Suprapubic skin (tissue), 4 donors: ENCODE results near the gene ERGIC1. TPM values are rescaled to one million over a fixed set of nuclear protein-coding genes. Genes with fewer than 3 reads are reported as not detected.
A peak's percentile ranks its signal among the peaks of the same experiment; 100 is the strongest.

ENCODE experiments used
- DNase-seq, 2 donors: peaks; one replicate each; pipeline ENCODE4 v3.0.0-alpha.2; 2019; ENCODE audit warnings: low spot score in 2 of 2
- H3K27ac ChIP-seq: fragments of 200-600 bp; sonication (generic); one replicate; pipeline ENCODE4 v1.5.1; 2019
- H3K27me3 ChIP-seq: fragments of 200-600 bp; sonication (generic); one replicate; pipeline ENCODE4 v1.5.1; 2019
- H3K36me3 ChIP-seq: fragments of 200-600 bp; sonication (generic); one replicate; pipeline ENCODE4 v1.5.1; 2019
- H3K4me1 ChIP-seq: fragments of 200-600 bp; sonication (generic); one replicate; pipeline ENCODE4 v1.5.1; 2019
- H3K4me3 ChIP-seq: fragments of 200-600 bp; sonication (generic); one replicate; pipeline ENCODE4 v1.5.1; 2019; ENCODE audit warnings: mild to moderate bottlenecking
- H3K9me3 ChIP-seq: fragments of 200-600 bp; sonication (generic); one replicate; pipeline ENCODE4 v1.5.1; 2019
- EP300 ChIP-seq: sonication (generic); formaldehyde crosslinking; IDR thresholded peaks from one replicate; pipeline ENCODE4 v1.6.1; 2017; ENCODE audit warnings: antibody characterized with exemption
- POLR2A ChIP-seq, 2 donors: fragments of 450-650 bp; IDR thresholded peaks; one replicate each; pipeline ENCODE4 v1.6.1; 2017; ENCODE audit warnings: antibody characterized with exemption in 2 of 2, mild to moderate bottlenecking in 2 of 2, moderate library complexity in 2 of 2
- POLR2AphosphoS5 ChIP-seq, 3 donors: sonication (generic); formaldehyde crosslinking; IDR thresholded peaks; one replicate each; pipeline ENCODE4 v1.6.1; 2017; ENCODE audit warnings: antibody characterized with exemption in 3 of 3
- WGBS: methylation state at CpG from one replicate; pipeline ENCODE4 v1.1.5; 2018; 5-methylcytosine and 5-hydroxymethylcytosine counted together
- total RNA-seq, 4 donors: library from RNA; depleted of rRNA; stranded (reverse); fragments of >200 nt; gene quantifications; one replicate each; pipeline ENCODE4 v1.1.0, GENCODE V29; 2016
- TF ChIP-seq, protein P1 (sequence below), 2 donors: fragments of 200-600 bp in 1 of 2; fragments of 450-650 bp in 1 of 2; sonication (generic) in 1 of 2; IDR thresholded peaks; one replicate each; pipeline ENCODE4 v1.5.1; 2016 to 2019; ENCODE audit warnings: antibody characterized with exemption in 2 of 2, mild to moderate bottlenecking in 1 of 2, moderate library complexity in 1 of 2

The ERGIC1 gene
- total RNA-seq, 4 donors from 2014 or later = 81.2 to 106 (median 91.8) TPM

DNA sequence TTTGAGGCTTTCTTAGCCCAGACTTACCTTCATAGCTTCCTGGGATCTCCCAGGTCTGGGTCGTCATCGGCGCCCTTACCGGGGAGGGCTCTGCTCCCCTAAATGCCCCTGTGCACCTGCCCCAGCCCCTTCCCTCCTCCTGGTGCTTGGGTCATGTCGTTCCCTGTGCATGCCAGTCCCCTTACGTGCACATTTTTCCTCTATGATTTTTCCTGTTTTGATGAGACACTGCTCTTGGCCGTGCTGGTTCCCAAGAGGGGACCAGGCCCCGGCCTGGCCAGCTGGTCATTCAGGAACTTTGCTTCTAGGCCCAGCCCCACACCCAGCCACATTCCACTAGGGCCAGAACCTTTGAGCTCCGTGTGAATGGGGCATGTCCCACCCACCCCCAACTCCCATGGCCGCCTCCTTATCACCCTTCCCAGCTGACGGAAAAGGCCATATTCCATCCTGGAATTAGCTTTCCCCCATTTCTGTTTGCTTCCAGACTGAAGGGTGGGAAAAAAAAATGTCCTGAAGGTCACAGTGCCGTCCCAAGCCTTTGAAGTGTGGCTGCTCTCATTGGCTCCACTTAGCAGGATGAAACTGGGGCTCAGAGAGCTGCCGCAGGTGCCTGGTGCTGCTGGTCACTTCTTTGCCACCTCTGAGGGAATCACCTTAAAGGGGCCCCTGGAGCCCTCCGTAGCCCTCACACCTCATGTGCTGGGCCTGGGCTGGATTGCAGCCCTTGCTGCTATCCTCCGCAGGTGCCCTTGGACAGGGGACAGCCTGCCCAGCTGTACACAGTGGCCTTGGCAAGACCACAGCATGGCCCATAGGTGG, 25.1 kb downstream of the ERGIC1 start:
- no peaks in the 10 kb centered on the region for H3K27me3 ChIP-seq
- DNase-seq = peak; percentile 87 to 88
- no peaks in the 10 kb centered on the region for H3K36me3 ChIP-seq
- WGBS = 66% methylated on average over 12 of the region's 15 CpGs
- peaks cover 82% of the 10 kb centered on the region for H3K4me1 ChIP-seq
- no peaks in the 10 kb centered on the region for H3K9me3 ChIP-seq
- H3K27ac ChIP-seq = peak overlapping the region; percentile 91
- H3K4me3 ChIP-seq = no peak overlapping the region
- TF ChIP-seq, protein P1, sequence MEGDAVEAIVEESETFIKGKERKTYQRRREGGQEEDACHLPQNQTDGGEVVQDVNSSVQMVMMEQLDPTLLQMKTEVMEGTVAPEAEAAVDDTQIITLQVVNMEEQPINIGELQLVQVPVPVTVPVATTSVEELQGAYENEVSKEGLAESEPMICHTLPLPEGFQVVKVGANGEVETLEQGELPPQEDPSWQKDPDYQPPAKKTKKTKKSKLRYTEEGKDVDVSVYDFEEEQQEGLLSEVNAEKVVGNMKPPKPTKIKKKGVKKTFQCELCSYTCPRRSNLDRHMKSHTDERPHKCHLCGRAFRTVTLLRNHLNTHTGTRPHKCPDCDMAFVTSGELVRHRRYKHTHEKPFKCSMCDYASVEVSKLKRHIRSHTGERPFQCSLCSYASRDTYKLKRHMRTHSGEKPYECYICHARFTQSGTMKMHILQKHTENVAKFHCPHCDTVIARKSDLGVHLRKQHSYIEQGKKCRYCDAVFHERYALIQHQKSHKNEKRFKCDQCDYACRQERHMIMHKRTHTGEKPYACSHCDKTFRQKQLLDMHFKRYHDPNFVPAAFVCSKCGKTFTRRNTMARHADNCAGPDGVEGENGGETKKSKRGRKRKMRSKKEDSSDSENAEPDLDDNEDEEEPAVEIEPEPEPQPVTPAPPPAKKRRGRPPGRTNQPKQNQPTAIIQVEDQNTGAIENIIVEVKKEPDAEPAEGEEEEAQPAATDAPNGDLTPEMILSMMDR (IDR thresholded peaks at IDR 0.05) = no peak
- peak in 2 of 3 donors; percentile 41 to 67 for TF ChIP-seq POLR2AphosphoS5 (IDR thresholded peaks at IDR 0.05)

DNA sequence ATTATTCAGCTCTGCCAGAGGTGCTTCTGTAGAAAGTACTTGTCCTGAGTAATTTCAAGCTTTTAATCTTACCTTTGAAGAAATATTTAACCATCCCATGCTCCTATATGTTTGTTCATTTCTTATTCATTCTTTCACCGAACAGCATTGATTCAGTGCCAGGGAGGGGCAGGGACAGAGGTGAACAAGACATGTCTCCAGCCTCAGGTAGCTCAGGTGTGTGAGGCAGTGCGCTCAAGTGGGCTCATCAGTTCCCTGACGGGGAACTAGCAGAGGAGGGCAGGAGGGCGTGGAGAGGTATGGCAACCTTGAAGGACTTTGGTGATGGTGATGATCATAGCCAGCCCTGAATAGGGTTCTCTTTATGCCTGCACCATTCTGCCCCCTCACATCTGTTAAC, 25.9 kb downstream of the ERGIC1 start:
- WGBS = 76% methylated on average over 4 of the region's 4 CpGs
- H3K4me1 ChIP-seq = peaks cover 75% of the 10 kb centered on the region
- peak overlapping the region; percentile 6 for H3K4me3 ChIP-seq
- no peak for TF ChIP-seq POLR2AphosphoS5 (IDR thresholded peaks at IDR 0.05)
- TF ChIP-seq, protein P1 (IDR thresholded peaks at IDR 0.05) = no peak
- no peak for TF ChIP-seq EP300
- TF ChIP-seq POLR2A (IDR thresholded peaks at IDR 0.05) = no peak
- no peak for DNase-seq
- H3K27me3 ChIP-seq = no peaks in the 10 kb centered on the region
- H3K36me3 ChIP-seq = no peaks in the 10 kb centered on the region
- H3K27ac ChIP-seq = peak overlapping the region; percentile 91
- H3K9me3 ChIP-seq = no peaks in the 10 kb centered on the region

DNA sequence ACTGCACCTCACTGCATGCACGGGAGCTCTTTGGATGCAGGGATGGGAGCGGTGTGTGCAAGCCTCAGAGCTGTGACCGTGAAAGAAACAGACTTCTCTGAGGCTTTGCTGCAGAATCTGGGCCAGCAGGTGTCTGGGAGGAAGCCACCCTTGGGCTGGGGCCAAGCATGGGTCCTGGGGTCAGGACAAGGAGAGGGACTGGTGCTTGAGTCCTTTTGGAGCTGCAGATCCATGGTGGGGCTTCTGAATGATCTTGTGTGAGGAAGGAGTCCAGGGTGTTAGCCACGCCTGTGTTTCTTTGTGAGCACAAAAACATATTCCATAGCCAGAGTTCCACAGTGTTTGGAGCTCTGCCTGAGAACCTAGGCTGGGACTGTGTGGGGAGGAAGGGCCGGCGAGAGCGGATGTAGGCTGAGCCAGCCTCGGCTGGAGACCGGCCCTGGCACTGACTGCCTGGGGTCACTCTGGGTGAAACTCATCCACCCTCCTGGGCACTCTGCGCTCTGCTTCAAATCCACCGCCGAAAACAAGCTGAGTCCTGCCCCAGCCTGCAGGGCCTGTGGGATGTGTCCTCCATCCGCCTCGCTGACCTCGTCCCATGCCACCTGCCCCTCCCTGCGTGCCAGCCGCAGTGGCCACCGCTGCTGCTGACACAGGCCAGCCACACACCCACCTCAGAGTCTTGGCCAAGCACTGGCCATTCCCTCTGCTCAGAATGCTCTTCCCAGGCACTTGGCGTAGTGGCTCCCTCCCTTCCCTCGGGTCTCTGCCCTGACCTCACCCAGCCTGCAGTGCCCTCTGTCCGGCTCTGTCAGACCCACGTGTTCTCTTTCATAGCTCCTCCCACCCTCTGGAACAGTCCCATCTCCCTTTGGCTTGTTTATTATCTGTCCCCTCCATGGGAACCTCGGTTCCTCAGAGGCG, 26.7 kb downstream of the ERGIC1 start:
- peak; percentile 90 to 93 for DNase-seq
- WGBS = 28% methylated on average over 21 of the region's 24 CpGs
- H3K27me3 ChIP-seq = no peaks in the 10 kb centered on the region
- no peaks in the 10 kb centered on the region for H3K9me3 ChIP-seq
- H3K4me3 ChIP-seq = peak overlapping the region; percentile 6
- H3K36me3 ChIP-seq = no peaks in the 10 kb centered on the region
- peak overlapping the region; percentile 91 for H3K27ac ChIP-seq
- TF ChIP-seq POLR2A (IDR thresholded peaks at IDR 0.05) (no peak), POLR2AphosphoS5 (IDR thresholded peaks at IDR 0.05) (peak in 2 of 3 donors; percentile 52 to 83), EP300 (no peak)
- TF ChIP-seq, protein P1 (IDR thresholded peaks at IDR 0.05) = no peak
- peaks cover 71% of the 10 kb centered on the region for H3K4me1 ChIP-seq

DNA sequence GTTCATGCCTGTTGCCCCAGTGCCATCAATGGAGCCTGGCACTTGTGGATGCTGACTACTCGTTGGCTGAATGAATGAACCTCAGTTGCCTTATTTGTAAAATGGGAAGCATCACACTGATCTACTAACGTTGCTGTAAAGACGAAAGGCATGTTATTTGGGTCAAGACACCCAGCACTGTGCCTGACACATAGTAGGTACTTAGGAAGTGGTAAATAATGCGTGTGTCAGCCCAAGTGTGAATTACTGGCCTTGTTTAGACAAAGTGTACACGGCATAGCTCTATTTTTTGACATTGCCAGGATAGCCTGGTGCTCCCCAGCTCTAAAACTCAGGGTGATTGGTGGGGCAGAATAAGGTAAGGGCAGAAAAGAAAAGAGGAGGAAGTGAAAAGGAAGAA, 27.4 kb downstream of the ERGIC1 start:
- Histone ChIP-seq H3K4me3 (no peak overlapping the region), H3K4me1 (peaks cover 67% of the 10 kb centered on the region), H3K27ac (peak overlapping the region; percentile 91), H3K36me3 (no peaks in the 10 kb centered on the region), H3K27me3 (no peaks in the 10 kb centered on the region), H3K9me3 (no peaks in the 10 kb centered on the region)
- WGBS = 64% methylated on average over 5 of the region's 5 CpGs
- DNase-seq = no peak
- no peak for TF ChIP-seq POLR2A (IDR thresholded peaks at IDR 0.05)
- TF ChIP-seq, protein P1 (IDR thresholded peaks at IDR 0.05) = no peak
- no peak for TF ChIP-seq POLR2AphosphoS5 (IDR thresholded peaks at IDR 0.05)
- no peak for TF ChIP-seq EP300
